Uterus (tissue), 2 donors: Measurements from ENCODE around the gene TMC4.

ENCODE experiments used
- CTCF ChIP-seq, 4 experiments: fragments of 200-600 bp in 2 of 4; fragments of 450-650 bp in 2 of 4; sonication (generic) in 2 of 4; IDR thresholded peaks; one replicate each; pipeline ENCODE4 v1.5.1; 2016 to 2019; ENCODE audit warnings: antibody characterized with exemption in 4 of 4, mild to moderate bottlenecking in 2 of 4, moderate library complexity in 1 of 4
- POLR2A ChIP-seq, 2 donors: fragments of 450-650 bp; IDR thresholded peaks; one replicate each; pipeline ENCODE4 v1.6.1; 2016; ENCODE audit warnings: antibody characterized with exemption in 2 of 2, mild to moderate bottlenecking in 1 of 2, moderate library complexity in 1 of 2

GRCh38 chr19:54141356-54141755 lies 31.6 kb downstream of the TMC4 start:
- TF ChIP-seq CTCF (IDR thresholded peaks at IDR 0.05) (no peak), POLR2A (IDR thresholded peaks at IDR 0.05) (no peak)
